Colonic mucosa (tissue), 4 donors: ENCODE results near the gene ASPHD2. TPM values are rescaled to one million over a fixed set of nuclear protein-coding genes. Genes with fewer than 3 reads are reported as not detected.

Experiments used
- DNase-seq: peaks from one replicate; pipeline ENCODE4 v3.0.0-alpha.2; 2020
- H3K27ac ChIP-seq: fragments of 200-600 bp; one replicate; pipeline ENCODE4 v1.8.0; 2021
- H3K27me3 ChIP-seq: fragments of 200-600 bp; one replicate; pipeline ENCODE4 v1.8.0; 2021
- H3K36me3 ChIP-seq: fragments of 200-600 bp; one replicate; pipeline ENCODE4 v1.8.0; 2021
- H3K4me1 ChIP-seq: fragments of 200-600 bp; one replicate; pipeline ENCODE4 v1.8.0; 2021; ENCODE audit warnings: mild to moderate bottlenecking
- H3K4me3 ChIP-seq: fragments of 200-600 bp; one replicate; pipeline ENCODE4 v1.8.0; 2021
- H3K9ac ChIP-seq, 2 donors: one replicate each; pipeline ENCODE4 v1.7.0; 2013; ENCODE audit warnings: control low read depth in 2 of 2, low read depth in 2 of 2, low read length in 2 of 2
- H3K9me3 ChIP-seq: fragments of 200-600 bp; one replicate; pipeline ENCODE4 v1.8.0; 2021
- CTCF ChIP-seq: fragments of 200-600 bp; IDR thresholded peaks from one replicate; pipeline ENCODE4 v1.8.0; 2022; ENCODE audit warnings: antibody characterized with exemption, mild to moderate bottlenecking
- intact Hi-C: fragments of 100-400 bp; cut with DNase I; formaldehyde crosslinking; loops from one replicate; pipeline ENCODE4 v1.14.1; 2022
- total RNA-seq, 2 donors: library from RNA; stranded (reverse); fragmentation: NEBNext Ultra II Directional in 1 of 2; extraction: Animal tissue kit (Norgen Biotek cat#: 25700) in 1 of 2; gene quantifications; one replicate each; pipeline ENCODE4 v1.2.1, GENCODE V29; 2021
- donor health status: healthy.
- donor health status: DM: no; HTN: no; CAD: no.
- donor health status: DM: no; HTN: no; CAD: no.

The ASPHD2 gene
- total RNA-seq, 2 donors from 2014 or later, result 3.8 to 4.3 TPM

- no peaks in the 10 kb centered on the region for H3K9me3 ChIP-seq
- no peak for DNase-seq
- H3K4me3 ChIP-seq, result no peak overlapping the region
- no peaks in the 10 kb centered on the region for H3K4me1 ChIP-seq
- H3K9ac ChIP-seq, result no peak overlapping the region
- no peaks in the 10 kb centered on the region for H3K27me3 ChIP-seq
- no peak for TF ChIP-seq CTCF
- H3K36me3 ChIP-seq, result peaks cover 5% of the 10 kb centered on the region
- intact Hi-C loops, result no loop called here
- no peak overlapping the region for H3K27ac ChIP-seq
Measured at GRCh38 chr22:26457661-26458272, 28.7 kb downstream of the ASPHD2 start.

GRCh38 chr22:26460202-26460601, 31.1 kb downstream of the ASPHD2 start:
- Histone ChIP-seq H3K4me1 (no peaks in the 10 kb centered on the region), H3K27ac (no peak overlapping the region), H3K9ac (no peak overlapping the region), H3K27me3 (no peaks in the 10 kb centered on the region), H3K36me3 (peaks cover 5% of the 10 kb centered on the region), H3K4me3 (no peak overlapping the region), H3K9me3 (no peaks in the 10 kb centered on the region)
- no peak for TF ChIP-seq CTCF
- intact Hi-C loops, result loop anchor here (2.0 kb wide), 1 partner anchor 61 kb away; no protein-coding TSS in a partner anchor
- DNase-seq, result no peak

GRCh38 chr22:26461188-26461810, 32.2 kb downstream of the ASPHD2 start:
- H3K36me3 ChIP-seq, result peaks cover 5% of the 10 kb centered on the region
- no peak overlapping the region for H3K4me3 ChIP-seq
- no peaks in the 10 kb centered on the region for H3K9me3 ChIP-seq
- peak; percentile 63 for DNase-seq
- intact Hi-C loops, result loop anchor here (2.0 kb wide), 1 partner anchor 62 kb away; no protein-coding TSS in a partner anchor
- no peak overlapping the region for H3K9ac ChIP-seq
- TF ChIP-seq CTCF, result peak; percentile 74
- no peak overlapping the region for H3K27ac ChIP-seq
- no peaks in the 10 kb centered on the region for H3K4me1 ChIP-seq
- no peaks in the 10 kb centered on the region for H3K27me3 ChIP-seq

- Histone ChIP-seq H3K4me1 (no peaks in the 10 kb centered on the region), H3K27ac (no peak overlapping the region), H3K4me3 (no peak overlapping the region), H3K9me3 (no peaks in the 10 kb centered on the region), H3K9ac (no peak overlapping the region), H3K36me3 (peaks cover 5% of the 10 kb centered on the region), H3K27me3 (no peaks in the 10 kb centered on the region)
- no peak for TF ChIP-seq CTCF
- intact Hi-C loops, result no loop called here
- DNase-seq, result no peak
Measured at GRCh38 chr22:26462051-26462450, 33.0 kb downstream of the ASPHD2 start.

GRCh38 chr22:26462641-26463040, 33.6 kb downstream of the ASPHD2 start:
- intact Hi-C loops, result no loop called here
- TF ChIP-seq CTCF, result no peak
- no peak overlapping the region for H3K9ac ChIP-seq
- H3K4me3 ChIP-seq, result no peak overlapping the region
- DNase-seq, result no peak
- no peaks in the 10 kb centered on the region for H3K4me1 ChIP-seq
- H3K9me3 ChIP-seq, result no peaks in the 10 kb centered on the region
- no peaks in the 10 kb centered on the region for H3K27me3 ChIP-seq
- H3K36me3 ChIP-seq, result peaks cover 4% of the 10 kb centered on the region
- H3K27ac ChIP-seq, result no peak overlapping the region
